GM18498 (cell line): ENCODE data around the gene PDE6C.
"Not testable (repeated sequence)": the region's sequence is repeated elsewhere in the genome, so short reads cannot be mapped to it uniquely, and the experiment has no call there.

Source experiments
- ATAC-seq: cut with Tn5 transposase; IDR thresholded peaks from one replicate; pipeline ENCODE4 v1.9.1; 2021; ENCODE audit warnings: mild to moderate bottlenecking, moderate library complexity; ENCODE audit not compliant: unreplicated experiment

The PDE6C gene

DNA sequence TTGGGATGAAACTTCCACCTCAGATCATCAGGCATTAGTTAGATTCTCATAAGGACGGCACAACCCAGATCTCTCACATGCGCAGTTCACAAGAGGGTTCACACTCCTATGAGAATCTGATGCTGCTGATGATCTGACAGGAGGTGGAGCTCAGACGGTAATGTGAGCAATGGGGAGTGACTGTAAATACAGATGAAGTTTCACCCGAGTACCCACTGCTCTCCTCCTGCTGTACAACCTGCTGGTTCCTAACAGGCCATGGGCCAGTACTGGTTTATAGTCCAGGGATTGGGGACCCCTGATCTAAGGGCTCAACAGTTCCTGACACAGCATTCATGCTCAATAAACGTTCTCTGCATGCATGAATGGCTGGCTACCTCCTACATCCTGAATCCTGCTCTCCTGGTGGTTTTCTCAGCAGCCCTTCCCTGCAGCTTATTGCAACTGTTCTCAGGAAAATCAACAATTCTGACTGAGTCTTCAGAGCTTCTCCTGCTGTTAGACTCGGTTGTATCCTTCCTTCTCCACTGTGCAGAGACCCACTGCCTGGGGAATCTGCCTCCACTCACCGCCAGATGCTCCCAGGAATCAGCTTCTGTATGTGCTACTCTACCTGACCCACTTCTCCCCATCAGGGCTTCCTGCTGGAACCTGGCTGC, 17.4 kb downstream of the PDE6C start:
- ATAC-seq = no peak

DNA sequence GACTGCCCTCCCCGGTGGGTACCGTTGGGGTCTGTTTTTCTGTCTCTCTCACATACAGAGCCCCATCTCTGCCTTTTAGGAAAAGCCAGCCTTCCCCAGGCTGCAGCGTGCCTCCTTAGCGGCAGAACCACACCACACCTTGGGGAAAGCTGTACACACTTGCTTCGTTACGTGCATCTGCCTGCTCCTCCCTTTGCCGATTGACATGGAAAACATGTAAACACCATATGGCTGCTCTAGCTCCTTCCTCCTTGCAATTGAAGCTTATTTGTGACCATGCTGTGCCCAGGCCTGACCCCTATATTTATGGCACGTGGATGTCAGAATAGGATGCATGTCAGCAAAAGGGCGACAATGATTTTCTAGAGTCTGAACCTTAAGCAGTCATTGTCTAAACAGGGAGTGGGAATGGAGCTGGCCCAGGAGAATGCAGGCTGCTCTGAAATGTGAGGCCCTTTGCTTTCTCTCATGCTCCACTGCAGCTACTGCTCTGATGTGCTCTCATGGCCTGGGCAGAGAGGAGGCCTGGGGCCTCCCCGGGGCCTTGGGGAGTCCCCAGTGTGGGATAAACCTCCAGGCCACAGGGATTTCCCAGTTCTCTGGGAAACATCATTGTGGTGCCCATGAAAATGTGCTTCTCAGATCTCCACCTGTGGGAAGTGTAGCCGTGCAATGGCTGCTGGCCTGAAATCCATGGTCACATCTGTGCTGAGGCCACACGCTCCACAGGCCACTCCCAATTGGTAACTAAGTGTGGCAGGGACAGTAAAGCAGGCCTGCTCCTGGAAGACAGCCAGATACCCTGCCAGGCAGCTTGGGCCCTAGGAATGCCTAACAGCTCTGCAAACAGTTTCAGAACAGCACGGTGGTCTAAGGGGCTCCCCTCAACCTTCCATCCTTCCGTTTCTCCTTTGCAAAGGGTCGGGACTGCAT, 18.6 kb downstream of the PDE6C start:
- ATAC-seq = no peak

- ATAC-seq = no peak
Observed at GRCh38 chr10:93639791-93640190, 27.5 kb downstream of the PDE6C start.

DNA sequence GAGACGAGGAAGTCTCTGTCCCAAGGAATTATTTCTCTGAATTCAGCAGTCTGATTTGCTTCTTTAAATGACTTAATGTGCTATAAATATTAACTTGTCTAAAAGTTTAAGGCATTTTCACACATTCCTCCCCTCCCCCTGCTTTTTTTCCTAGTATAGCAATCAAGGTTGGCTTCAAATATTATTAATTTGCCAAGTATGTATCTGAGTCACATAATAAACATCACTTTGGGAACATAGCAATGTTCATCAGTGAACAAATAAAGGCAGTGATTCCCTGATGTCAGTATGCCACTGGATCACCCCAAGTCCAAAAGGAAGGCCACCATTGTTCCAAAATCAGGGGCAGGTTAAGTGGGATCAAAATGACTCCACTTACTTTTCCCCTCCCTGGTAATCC, 40.5 kb downstream of the PDE6C start:
- no peak for ATAC-seq

GRCh38 chr10:93654201-93654600, 41.9 kb downstream of the PDE6C start:
- ATAC-seq = no peak

- ATAC-seq = no peak
Observed at GRCh38 chr10:93656155-93656554, 43.8 kb downstream of the PDE6C start.

GRCh38 chr10:93657757-93658156, 45.4 kb downstream of the PDE6C start:
- no peak for ATAC-seq

DNA sequence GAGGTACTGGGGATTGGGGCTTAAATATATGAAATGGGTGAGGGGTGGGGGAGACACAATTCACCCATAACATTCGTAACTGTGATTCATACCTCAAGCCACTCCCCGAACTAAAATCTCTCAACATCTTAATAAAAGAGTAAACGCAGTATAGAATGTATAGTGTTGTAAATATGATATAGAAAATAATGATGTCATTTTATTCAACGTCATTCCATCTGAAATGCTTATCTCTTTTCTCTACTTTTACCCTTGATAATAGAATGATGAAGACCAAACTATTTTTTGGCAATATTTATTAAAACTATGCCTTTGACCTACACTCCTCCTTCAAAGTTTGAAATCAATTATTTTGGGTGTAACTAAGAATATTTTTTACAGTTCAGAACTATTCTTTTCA, 53.7 kb downstream of the PDE6C start:
- no peak for ATAC-seq

DNA sequence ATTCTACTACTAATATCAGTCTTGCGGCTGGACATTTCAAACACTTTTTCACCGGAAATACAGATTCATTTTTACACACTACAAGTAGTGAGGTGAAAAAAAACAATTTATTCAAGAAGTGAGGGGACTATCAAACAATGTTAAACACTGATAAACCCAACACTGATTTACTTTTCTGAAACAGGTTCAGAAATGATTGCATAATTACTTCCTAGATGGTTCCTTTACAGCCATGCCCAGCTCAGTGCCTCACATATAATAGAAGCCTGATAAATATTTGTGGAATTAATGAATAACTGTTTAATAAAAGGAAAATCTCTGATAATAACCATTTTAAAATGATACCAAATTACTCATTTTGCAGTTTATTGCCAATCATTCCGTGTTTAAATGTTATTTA, 55.5 kb downstream of the PDE6C start:
- no peak for ATAC-seq

- ATAC-seq = no peak
Observed at GRCh38 chr10:93670372-93670771, 58.0 kb downstream of the PDE6C start.

- ATAC-seq = no peak
Observed at GRCh38 chr10:93671042-93671441, 58.7 kb downstream of the PDE6C start.

DNA sequence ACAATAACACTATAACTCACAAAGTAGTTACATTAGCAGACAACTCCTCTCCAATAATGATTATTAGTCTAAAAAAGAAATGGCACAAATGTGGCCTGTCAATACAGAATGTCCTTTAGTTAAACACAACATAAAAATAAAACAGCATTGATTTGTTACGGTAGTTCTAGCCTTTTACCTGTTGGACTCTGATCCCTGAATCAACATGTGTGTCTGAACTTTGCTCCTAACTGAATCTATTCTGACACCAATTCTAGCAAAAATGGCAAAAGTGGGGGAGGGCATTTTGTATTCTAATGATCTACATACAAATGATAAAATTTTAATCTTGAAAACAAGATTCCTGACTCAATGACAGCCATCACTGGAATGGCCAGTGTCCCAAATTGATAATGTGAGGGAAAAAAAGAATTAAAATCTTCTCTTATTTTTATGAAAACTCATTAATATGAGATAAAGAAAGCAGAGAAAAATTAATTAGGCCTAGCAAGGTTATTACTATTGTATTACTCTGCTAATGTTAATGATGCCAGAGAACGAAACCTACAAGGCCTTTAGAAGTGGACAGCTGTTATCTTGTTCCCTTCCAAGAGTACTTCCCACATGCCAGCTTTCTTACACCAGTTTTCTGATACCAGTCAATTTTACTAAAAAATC, 59.8 kb downstream of the PDE6C start:
- ATAC-seq = no peak

GRCh38 chr10:93672890-93673289, 60.6 kb downstream of the PDE6C start:
- ATAC-seq = no peak

DNA sequence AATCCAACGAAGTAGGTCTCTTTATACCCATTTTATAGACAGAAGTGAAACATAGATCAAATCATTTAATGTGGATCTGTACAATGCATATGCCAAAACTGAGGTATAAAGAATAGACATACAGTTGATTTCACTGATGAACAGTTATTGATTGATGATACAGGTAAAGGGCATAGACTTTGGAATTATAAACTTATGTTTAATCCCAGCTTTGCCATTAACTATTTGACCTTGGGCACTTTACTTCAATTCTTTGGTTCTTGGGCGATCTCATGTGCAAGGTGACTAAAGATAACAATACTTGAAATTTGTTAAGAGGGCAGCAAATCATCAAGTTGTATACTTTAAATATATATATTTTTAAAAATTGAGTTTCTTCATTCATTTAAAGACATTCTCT, 61.5 kb downstream of the PDE6C start:
- no peak for ATAC-seq

DNA sequence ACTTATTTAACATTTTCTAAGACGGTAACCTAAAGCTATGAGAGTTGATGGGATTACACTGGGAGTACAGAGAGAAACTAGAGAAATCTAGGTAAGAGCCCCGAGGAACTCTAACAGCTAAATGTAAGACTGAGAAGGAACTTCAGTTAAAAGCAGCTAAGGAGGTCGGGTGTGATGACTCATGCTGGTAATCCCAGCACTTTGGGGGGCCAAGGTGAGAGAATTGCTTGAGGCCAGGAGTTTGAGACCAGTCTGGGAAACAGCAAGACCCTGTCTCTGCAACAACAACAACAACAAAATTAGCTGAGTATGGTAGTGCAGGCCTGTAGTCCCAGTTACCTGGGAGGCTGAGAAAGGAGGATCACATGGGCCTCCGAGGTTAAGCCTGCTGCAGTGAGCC, 66.0 kb downstream of the PDE6C start:
- ATAC-seq = no peak

DNA sequence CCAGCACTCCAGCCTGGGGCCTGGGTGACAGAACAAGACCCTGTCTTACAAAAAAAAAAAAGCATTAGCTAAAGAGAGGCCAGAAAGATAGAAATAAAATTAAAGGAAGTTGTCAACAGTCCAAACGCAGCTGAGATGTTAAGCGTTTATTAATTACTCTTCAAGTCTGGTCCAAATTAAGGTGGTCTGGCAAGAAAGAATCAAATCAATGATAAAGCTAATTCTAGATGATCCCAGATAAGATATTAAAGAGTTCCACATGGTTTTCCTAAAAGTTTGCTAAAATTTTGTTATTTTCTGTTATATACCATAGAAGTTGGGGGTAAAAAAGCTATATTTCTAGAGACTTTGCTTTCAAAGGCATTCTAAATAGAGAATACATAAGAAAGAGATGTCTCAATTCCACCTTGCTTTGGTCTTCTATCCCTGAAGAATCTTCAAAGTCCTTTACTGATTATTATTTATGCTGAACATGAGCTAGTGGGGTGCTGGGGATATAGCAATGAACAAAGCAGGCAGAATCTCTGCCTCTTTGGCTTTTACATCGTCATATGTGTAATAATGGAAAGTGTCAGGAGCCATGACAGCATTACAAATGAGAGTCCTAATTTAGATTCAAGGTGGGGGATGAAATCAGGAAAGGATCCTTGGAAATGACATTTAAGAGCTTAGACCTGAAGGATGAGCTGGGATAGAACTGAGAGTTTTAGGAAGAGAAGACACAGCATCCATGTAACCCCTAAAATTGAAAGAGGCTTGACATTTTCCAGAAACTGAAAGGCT, 66.7 kb downstream of the PDE6C start:
- no peak for ATAC-seq

- ATAC-seq = no peak
Observed at GRCh38 chr10:93680412-93681047, 68.2 kb downstream of the PDE6C start.

DNA sequence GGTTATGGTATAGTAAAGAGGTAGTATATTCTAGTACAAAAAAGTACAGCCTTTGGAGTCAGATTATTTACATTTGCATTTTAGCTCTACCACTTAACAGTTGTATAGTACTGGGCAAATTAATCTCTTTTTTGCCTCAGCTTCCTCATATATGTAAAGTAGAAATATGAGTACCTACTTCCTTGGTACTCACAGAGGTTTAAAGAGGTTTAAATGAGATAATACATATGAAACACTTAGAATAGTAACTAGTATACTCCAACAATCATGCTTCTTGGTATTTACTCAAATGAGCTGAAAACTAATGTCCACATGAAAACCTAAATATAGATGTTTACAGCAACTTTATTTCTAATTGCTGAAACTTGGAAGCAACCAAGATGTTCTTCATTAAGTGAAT, 75.4 kb downstream of the PDE6C start:
- no peak for ATAC-seq

DNA sequence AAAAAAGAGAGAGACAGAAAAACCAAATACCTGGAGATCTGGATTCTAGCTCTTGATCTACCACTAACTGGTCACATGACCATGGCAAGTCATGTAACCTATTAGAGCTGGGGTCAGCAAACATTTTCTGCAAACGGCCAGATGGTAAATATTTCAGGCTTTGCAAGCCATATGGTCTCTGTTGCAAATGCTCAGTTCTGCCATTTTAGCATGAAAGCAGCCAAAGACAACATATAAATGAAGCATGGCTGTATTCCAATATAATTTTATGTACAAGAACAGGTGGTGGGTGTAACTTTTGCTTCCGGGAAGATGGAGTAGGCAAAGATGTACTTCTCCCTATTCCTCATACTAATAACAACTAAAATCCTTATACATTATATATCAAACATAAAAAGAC, 83.4 kb downstream of the PDE6C start:
- ATAC-seq = no peak

- ATAC-seq = not testable (repeated sequence)
Observed at GRCh38 chr10:93696582-93696981, 84.2 kb downstream of the PDE6C start.

DNA sequence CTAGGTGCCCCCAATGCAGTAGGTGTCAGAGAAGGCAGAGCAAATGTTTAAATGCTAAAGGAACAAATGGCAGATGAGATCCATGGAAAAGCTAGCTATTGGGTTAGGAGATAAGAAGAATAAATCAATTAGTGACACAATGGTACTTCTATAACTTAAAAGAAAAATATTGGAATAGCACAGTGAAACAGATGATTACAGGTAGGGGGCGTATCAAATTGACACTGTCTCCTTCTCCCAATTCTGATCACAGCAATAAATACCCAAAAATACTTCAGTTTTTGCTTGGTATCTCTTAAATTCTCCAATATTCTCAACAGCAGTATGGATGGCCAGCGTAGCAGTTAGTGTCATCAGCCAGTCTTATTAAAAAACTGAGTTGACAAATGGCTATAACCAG, 84.9 kb downstream of the PDE6C start:
- ATAC-seq = no peak
